ENCODE results near the gene IL27RA. TPM values are rescaled to one million over a fixed set of nuclear protein-coding genes. Genes with fewer than 3 reads are reported as not detected.

Gene IL27RA
- total RNA-seq, 1 experiment from 2014 or later: 6.0 TPM

DNA sequence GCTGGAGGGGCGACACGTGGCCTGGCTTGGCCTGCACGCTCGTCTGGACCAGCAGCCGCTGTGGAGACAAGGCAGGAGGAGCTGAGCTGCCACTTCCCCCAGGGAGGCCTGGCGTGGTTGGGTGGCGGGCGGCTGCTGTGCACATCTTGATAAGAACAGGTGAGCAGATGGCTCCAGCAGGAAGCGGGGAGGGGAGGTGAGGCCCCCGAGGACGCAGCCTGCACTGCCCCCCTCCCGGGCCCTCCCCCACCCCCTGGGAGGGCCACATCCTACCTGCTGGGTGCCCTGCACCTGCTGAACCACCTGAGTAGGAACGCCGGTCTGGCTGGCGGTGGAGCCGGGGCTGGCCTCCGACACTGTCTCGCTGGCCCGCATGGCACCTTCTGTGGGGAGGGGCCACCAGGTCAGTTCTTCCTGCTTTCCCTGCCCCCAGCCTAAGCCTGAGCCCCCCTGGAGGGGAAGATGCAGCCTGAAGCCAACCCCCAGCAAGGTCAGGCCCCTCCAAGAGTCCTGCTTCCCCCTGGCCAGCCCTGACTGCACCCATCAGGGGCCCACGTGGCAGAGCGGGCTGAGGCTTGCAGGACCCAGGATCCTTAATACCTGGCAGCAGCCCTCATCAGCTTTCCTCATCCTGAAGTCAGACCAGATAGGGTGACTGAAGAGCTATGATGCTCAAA, 48.2 kb upstream of the IL27RA start:
- no TSS peak for BruUV-seq (replicated peaks)
- H3K9me3 ChIP-seq (ENCODE audit: low read depth, low read length, poor library complexity, severe bottlenecking): no peaks in the 10 kb centered on the region
- no peaks in the 10 kb centered on the region for H3K36me3 ChIP-seq (ENCODE audit: insufficient read depth, low read length, poor library complexity, severe bottlenecking)
- H3K27ac ChIP-seq (ENCODE audit: low read depth, low read length, poor library complexity, severe bottlenecking): no peak overlapping the region
- ChIA-PET CTCF (interaction anchor here (0.5 kb wide), 1 partner anchor 47 kb away, joined by 3 read pairs; no protein-coding TSS in a partner anchor), POLR2A (ENCODE audit: low non-redundant PET) (no interaction called here)
- intact Hi-C loops (cut with micrococcal nuclease; ENCODE audit: unreplicated experiment): no loop called here
- H3K27me3 ChIP-seq (replicated peaks; ENCODE audit: insufficient read depth, low read depth, low read length, poor library complexity): no peaks in the 10 kb centered on the region
- no peak for DNase-seq (ENCODE audit: low spot score)
- peaks cover 36% of the 10 kb centered on the region for H3K4me1 ChIP-seq (ENCODE audit: insufficient read depth, low read length, poor library complexity, severe bottlenecking)
- TF ChIP-seq, protein P1, sequence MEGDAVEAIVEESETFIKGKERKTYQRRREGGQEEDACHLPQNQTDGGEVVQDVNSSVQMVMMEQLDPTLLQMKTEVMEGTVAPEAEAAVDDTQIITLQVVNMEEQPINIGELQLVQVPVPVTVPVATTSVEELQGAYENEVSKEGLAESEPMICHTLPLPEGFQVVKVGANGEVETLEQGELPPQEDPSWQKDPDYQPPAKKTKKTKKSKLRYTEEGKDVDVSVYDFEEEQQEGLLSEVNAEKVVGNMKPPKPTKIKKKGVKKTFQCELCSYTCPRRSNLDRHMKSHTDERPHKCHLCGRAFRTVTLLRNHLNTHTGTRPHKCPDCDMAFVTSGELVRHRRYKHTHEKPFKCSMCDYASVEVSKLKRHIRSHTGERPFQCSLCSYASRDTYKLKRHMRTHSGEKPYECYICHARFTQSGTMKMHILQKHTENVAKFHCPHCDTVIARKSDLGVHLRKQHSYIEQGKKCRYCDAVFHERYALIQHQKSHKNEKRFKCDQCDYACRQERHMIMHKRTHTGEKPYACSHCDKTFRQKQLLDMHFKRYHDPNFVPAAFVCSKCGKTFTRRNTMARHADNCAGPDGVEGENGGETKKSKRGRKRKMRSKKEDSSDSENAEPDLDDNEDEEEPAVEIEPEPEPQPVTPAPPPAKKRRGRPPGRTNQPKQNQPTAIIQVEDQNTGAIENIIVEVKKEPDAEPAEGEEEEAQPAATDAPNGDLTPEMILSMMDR (conservative IDR thresholded peaks at IDR 0.05; ENCODE audit: low read depth, low read length): no peak
- no peak for TF ChIP-seq EZH2 (IDR thresholded peaks at IDR 0.05; ENCODE audit: borderline replicate concordance, low read depth, low read length, poor library complexity, severe bottlenecking)
- no peak overlapping the region for H3K4me3 ChIP-seq (ENCODE audit: low read depth, low read length, poor library complexity, severe bottlenecking)

DNA sequence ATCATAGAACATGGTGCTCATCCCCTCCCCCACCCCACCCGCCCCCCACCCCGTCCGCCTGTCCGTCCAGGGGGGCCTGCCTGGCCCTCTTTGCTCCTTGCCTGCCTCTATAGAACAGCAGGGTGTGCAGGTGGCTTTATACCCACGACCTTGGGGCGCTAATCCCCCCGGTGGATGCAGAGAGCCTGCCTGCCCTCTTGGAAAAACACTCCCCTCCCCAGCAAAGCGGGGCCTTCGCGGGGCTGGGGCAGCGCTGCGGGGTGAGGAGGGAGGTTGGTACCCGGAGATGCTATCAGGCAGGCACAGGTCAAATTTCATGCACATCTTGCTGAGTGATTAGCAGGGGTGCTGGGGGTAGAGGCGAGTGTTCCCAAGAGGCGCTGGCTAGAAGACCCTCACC, 47.4 kb upstream of the IL27RA start:
- Histone ChIP-seq H3K4me3 (ENCODE audit: low read depth, low read length, poor library complexity, severe bottlenecking) (no peak overlapping the region), H3K4me1 (ENCODE audit: insufficient read depth, low read length, poor library complexity, severe bottlenecking) (peaks cover 31% of the 10 kb centered on the region), H3K27ac (ENCODE audit: low read depth, low read length, poor library complexity, severe bottlenecking) (no peak overlapping the region), H3K36me3 (ENCODE audit: insufficient read depth, low read length, poor library complexity, severe bottlenecking) (no peaks in the 10 kb centered on the region), H3K27me3 (replicated peaks; ENCODE audit: insufficient read depth, low read depth, low read length, poor library complexity) (no peaks in the 10 kb centered on the region), H3K9me3 (ENCODE audit: low read depth, low read length, poor library complexity, severe bottlenecking) (no peaks in the 10 kb centered on the region)
- ChIA-PET CTCF (no interaction called here), POLR2A (ENCODE audit: low non-redundant PET) (no interaction called here)
- no TSS peak for BruUV-seq (replicated peaks)
- DNase-seq (ENCODE audit: low spot score): no peak
- TF ChIP-seq EZH2 (IDR thresholded peaks at IDR 0.05; ENCODE audit: borderline replicate concordance, low read depth, low read length, poor library complexity, severe bottlenecking): no peak
- TF ChIP-seq, protein P1 (conservative IDR thresholded peaks at IDR 0.05; ENCODE audit: low read depth, low read length): no peak
- intact Hi-C loops (cut with micrococcal nuclease; ENCODE audit: unreplicated experiment): no loop called here

DNA sequence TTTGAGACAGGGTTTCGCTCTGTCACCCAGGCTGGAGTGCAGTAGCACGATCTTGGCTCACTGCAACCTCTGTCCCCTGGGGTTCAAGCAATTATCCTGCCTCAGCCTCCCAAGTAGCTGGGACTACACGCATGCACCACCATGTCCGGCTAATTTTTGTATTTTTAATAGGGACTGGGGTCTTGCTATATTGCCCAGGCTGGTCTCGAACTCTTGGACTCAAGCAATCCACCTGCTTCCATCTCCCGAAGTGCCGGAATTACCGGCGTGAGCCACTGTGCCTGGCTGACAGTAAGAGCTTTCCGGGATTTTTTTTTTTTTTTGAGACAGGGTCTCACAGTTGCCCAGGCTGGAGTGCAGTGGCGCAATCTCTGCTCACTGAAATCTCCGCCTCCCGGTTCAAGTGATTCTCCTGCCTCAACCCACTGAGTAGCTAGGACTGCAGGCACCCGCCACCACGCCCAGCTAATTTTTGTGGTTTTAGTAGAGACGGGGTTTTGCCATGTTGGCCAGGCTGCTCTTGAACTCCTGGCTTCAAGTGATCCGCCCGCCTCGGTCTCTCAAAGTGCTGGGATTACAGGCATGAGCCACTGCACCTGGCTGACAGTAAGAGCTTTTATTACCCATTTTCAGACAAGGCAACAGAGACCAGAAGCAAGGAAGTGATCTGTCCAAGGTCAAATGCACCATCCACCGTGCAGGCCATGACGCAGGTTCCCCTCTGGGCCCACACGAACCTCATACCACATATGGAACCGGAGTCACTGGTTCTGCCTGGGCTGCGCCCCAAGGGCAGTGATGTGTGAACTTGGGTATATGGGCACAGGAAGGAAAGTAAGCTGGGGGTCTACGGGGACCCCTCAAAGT, 46.5 kb upstream of the IL27RA start:
- no peak for DNase-seq (ENCODE audit: low spot score)
- intact Hi-C loops (cut with micrococcal nuclease; ENCODE audit: unreplicated experiment): no loop called here
- POLR2A ChIA-PET (ENCODE audit: low non-redundant PET): no interaction called here
- TF ChIP-seq EZH2 (IDR thresholded peaks at IDR 0.05; ENCODE audit: borderline replicate concordance, low read depth, low read length, poor library complexity, severe bottlenecking): no peak
- TF ChIP-seq, protein P1 (conservative IDR thresholded peaks at IDR 0.05; ENCODE audit: low read depth, low read length): no peak
- Histone ChIP-seq H3K27ac (ENCODE audit: low read depth, low read length, poor library complexity, severe bottlenecking) (peak overlapping the region; percentile 79), H3K27me3 (replicated peaks; ENCODE audit: insufficient read depth, low read depth, low read length, poor library complexity) (no peaks in the 10 kb centered on the region), H3K4me1 (ENCODE audit: insufficient read depth, low read length, poor library complexity, severe bottlenecking) (peaks cover 23% of the 10 kb centered on the region), H3K36me3 (ENCODE audit: insufficient read depth, low read length, poor library complexity, severe bottlenecking) (no peaks in the 10 kb centered on the region), H3K9me3 (ENCODE audit: low read depth, low read length, poor library complexity, severe bottlenecking) (no peaks in the 10 kb centered on the region), H3K4me3 (ENCODE audit: low read depth, low read length, poor library complexity, severe bottlenecking) (no peak overlapping the region)
- CTCF ChIA-PET: no interaction called here
- no TSS peak for BruUV-seq (replicated peaks)

Measured in A673 (cell line).